ENCODE results near the gene COX4I2. TPM values are rescaled to one million over a fixed set of nuclear protein-coding genes. Genes with fewer than 3 reads are reported as not detected.

COX4I2 gene
- total and polyA plus RNA-seq, 2 of the 4 experiments (the other 2 are of a cell fraction), result not detected

- dilution Hi-C loops (cut with HindIII; ENCODE audit: low sequenced_read_pairs, unreplicated experiment) (no loop called here), intact Hi-C loops (cut with micrococcal nuclease) (loop anchor here (1.0 kb wide), 1 partner anchor 32 kb away; no protein-coding TSS in a partner anchor), in situ Hi-C loops (cut with MboI; ENCODE audit: low sequenced_read_pairs) (loop anchor here (5.0 kb wide), 1 partner anchor 42 kb away; no protein-coding TSS in a partner anchor)
- Histone ChIP-seq H3K27ac (ENCODE audit: insufficient read depth, low read length) (peak overlapping the region; percentile 87), H3K4me3 (ENCODE audit: insufficient read depth, low read depth, low read length) (peak overlapping the region; percentile 66), H4K20me1 (ENCODE audit: insufficient read depth, low read length) (peaks cover 18% of the 10 kb centered on the region), H3K9ac (ENCODE audit: low read depth, low read length) (peak overlapping the region; percentile 79), H3K79me1 (ENCODE audit: low read depth in 1 of 2, low read length in 2 of 2) (peaks cover 0 to 17% of the 10 kb centered on the region in 2 experiments; a peak in 2 of 4 replicates), H3K23ac (ENCODE audit: low read depth, low read length) (peak overlapping the region; percentile 65), H2AK9ac (replicated peaks; ENCODE audit: low read depth, low read length, poor library complexity) (peak overlapping the region; percentile 56), H4K8ac (ENCODE audit: low read depth in 2 of 2, low read length in 2 of 2) (peak overlapping the region; percentile 87 to 88; a peak in 3 of 4 replicates), H3K4ac (ENCODE audit: low read depth, low read length) (peak overlapping the region; percentile 84), H2BK15ac (ENCODE audit: low read depth, low read length) (peak overlapping the region; percentile 7; the same call in 1 of the 3 replicates), H2BK120ac (ENCODE audit: low read depth, low read length) (peak overlapping the region; percentile 65), H3K36me3 (ENCODE audit: control insufficient read depth, insufficient read depth, low read length) (peaks cover 1% of the 10 kb centered on the region; the same call in 1 of the 2 replicates), H4K91ac (ENCODE audit: insufficient read depth, low read depth, low read length) (peak overlapping the region; percentile 85), H3K4me1 (ENCODE audit: control insufficient read depth, insufficient read depth, low read length) (peaks cover 21% of the 10 kb centered on the region), H4K5ac (ENCODE audit: low read depth, low read length) (peak overlapping the region; percentile 2; the same call in 1 of the 2 replicates), H3K56ac (ENCODE audit: extremely low read depth, insufficient read depth, low read length) (peak overlapping the region; percentile 99), H3K4me2 (ENCODE audit: low read depth, low read length) (peak overlapping the region; percentile 84), H3K18ac (ENCODE audit: low read depth, low read length) (peak overlapping the region; percentile 27), H3K9me3 (ENCODE audit: control insufficient read depth, insufficient read depth, low read length) (no peaks in the 10 kb centered on the region), H2BK20ac (ENCODE audit: low read depth, low read length) (peak overlapping the region; percentile 20; the same call in 1 of the 2 replicates), H2AK5ac (ENCODE audit: low read depth, low read length) (peak overlapping the region; percentile 67), H2AFZ (replicated peaks; ENCODE audit: low read length, poor library complexity) (peak overlapping the region; percentile 85), H2BK5ac (ENCODE audit: low read depth, low read length, poor library complexity, severe bottlenecking) (peak overlapping the region; percentile 59), H3K9me1 (ENCODE audit: insufficient read depth, low read length) (no peaks in the 10 kb centered on the region), H3K27me3 (ENCODE audit: control insufficient read depth, insufficient read depth, low read length) (no peaks in the 10 kb centered on the region), H3K14ac (replicated peaks; ENCODE audit: low read depth, low read length) (peak overlapping the region; percentile 53)
- ATAC-seq (ENCODE audit: low read depth) (peak; percentile 1), DNase-seq (no peak)
- BruUV-seq (replicated peaks), result no TSS peak
- WGBS, 2 experiments (ENCODE audit: extremely low coverage in 2 of 2, insufficient read length in 1 of 2), result no CpG with 5 or more reads among the region's 14 CpGs
- TF ChIP-seq ELK1 (IDR thresholded peaks at IDR 0.05; ENCODE audit: borderline replicate concordance, low read depth, low read length) (no peak), CHD1 (IDR thresholded peaks at IDR 0.05; ENCODE audit: low read depth, low read length) (peak; percentile 95; the same call in 1 of the 2 replicates)
- POLR2A ChIA-PET (ENCODE audit: unreplicated experiment), result interaction anchor here (1.4 to 1.7 kb wide), 2 partner anchors 9 to 32 kb away, joined by 6 to 8 read pairs; no protein-coding TSS in a partner anchor
- CTCF ChIA-PET, result interaction anchor here (1.1 to 2.5 kb wide), 5 partner anchors 8 to 44 kb away, joined by 4 to 12 read pairs (median 7); no protein-coding TSS in a partner anchor
These were observed 33.1 kb upstream of the COX4I2 start for GRCh38 chr20:31604567-31605030.
